ENCODE data around the gene LMNTD2.

LMNTD2 gene

GRCh38 chr11:537622-538430, 22.7 kb downstream of the LMNTD2 start:
- 51 to 64% methylated on average over 13 to 19 of the region's 19 CpGs for WGBS, 2 experiments (ENCODE audit: insufficient coverage in 2 of 2)
- peak overlapping the region; percentile 66 for H3K4me3 ChIP-seq (ENCODE audit: extremely low read depth, insufficient read depth, low read length, poor library complexity, severe bottlenecking)
- H3K27ac ChIP-seq (ENCODE audit: low read depth, low read length, severe bottlenecking): no peak overlapping the region
- H3K4me1 ChIP-seq (ENCODE audit: control insufficient read depth, insufficient read depth, low read length, poor library complexity, severe bottlenecking): peaks cover 8% of the 10 kb centered on the region
- H3K9me3 ChIP-seq (ENCODE audit: control insufficient read depth, low read length): no peaks in the 10 kb centered on the region
- peaks cover 16% of the 10 kb centered on the region for H3K36me3 ChIP-seq (ENCODE audit: control insufficient read depth, insufficient read depth, low read length)

- H3K36me3 ChIP-seq (ENCODE audit: control insufficient read depth, insufficient read depth, low read length): peaks cover 23% of the 10 kb centered on the region
- H3K9me3 ChIP-seq (ENCODE audit: control insufficient read depth, low read length): no peaks in the 10 kb centered on the region
- no peak within 1 kb of the TSS for H3K27ac ChIP-seq (ENCODE audit: low read depth, low read length, severe bottlenecking)
- H3K4me1 ChIP-seq (ENCODE audit: control insufficient read depth, insufficient read depth, low read length, poor library complexity, severe bottlenecking): peaks cover 8% of the 10 kb centered on the region
- WGBS, 2 experiments (ENCODE audit: insufficient coverage in 2 of 2): 7 to 10% methylated on average over 80 to 86 of the region's 93 CpGs
- peak within 1 kb of the TSS; percentile 66 for H3K4me3 ChIP-seq (ENCODE audit: extremely low read depth, insufficient read depth, low read length, poor library complexity, severe bottlenecking)
Measured at GRCh38 chr11:536841-537621, 23.5 kb downstream of the LMNTD2 start, which contains the start of gene LRRC56. Gene LRRC56 (plus strand): TSS chr11:537527. CDS start chr11:540685, 3,158 bp downstream.

DNA sequence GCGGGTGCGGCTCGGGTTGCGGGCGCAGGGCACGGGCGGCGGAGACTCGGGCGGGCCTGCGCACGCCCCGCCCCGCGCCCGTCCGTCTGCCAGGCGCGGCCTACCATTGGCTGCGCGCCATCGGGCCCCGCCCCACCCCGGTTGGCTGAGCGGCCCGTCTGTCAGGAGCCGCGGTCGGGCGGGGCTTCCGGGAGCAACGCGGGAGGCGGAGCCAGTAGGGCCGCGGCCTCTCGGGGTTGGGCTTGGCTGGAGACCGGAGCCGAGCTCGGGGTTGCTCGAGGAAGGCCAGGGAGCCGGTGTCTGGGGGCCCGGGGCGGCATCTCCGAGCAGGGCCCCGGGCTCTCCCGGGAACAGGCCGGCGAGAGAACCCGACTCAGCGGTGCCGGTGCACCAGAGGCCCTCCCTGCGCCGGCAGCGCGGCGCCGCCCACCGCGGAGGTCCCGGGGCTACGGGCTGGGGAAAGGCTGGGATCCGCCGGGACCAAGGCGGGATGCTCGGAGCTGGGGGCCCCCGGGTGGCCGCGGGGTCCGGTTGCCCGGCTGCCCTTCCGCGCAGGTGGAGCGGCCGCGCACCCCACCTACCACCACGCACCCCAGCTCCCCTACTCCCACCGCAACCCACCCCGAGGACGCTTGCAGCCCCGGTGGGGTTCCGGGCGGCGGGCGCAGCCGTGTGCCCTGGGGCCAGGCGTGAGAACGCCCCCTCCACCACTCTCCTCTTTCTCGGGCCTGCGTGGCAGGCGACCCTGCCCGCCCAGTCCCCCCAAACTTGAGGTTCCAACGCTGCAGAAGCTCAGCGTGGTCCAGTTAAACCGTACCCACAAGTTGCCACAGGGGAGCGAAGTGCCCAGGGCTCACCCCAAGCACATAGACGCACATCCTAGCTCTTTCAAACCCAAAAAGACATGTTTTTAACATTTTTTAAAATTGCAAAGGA, 24.8 kb downstream of the LMNTD2 start, which contains the start of gene HRAS:
Gene HRAS, minus strand, starts transcription at position 58 of the 936 bp plus-strand sequence.
- H3K4me3 ChIP-seq (ENCODE audit: extremely low read depth, insufficient read depth, low read length, poor library complexity, severe bottlenecking): peak within 1 kb of the TSS; percentile 80
- peaks cover 35% of the 10 kb centered on the region for H3K36me3 ChIP-seq (ENCODE audit: control insufficient read depth, insufficient read depth, low read length)
- 3 to 4% methylated on average over 59 to 97 of the region's 97 CpGs for WGBS, 2 experiments (ENCODE audit: insufficient coverage in 2 of 2)
- H3K4me1 ChIP-seq (ENCODE audit: control insufficient read depth, insufficient read depth, low read length, poor library complexity, severe bottlenecking): peaks cover 8% of the 10 kb centered on the region
- no peaks in the 10 kb centered on the region for H3K9me3 ChIP-seq (ENCODE audit: control insufficient read depth, low read length)
- H3K27ac ChIP-seq (ENCODE audit: low read depth, low read length, severe bottlenecking): no peak within 1 kb of the TSS

DNA sequence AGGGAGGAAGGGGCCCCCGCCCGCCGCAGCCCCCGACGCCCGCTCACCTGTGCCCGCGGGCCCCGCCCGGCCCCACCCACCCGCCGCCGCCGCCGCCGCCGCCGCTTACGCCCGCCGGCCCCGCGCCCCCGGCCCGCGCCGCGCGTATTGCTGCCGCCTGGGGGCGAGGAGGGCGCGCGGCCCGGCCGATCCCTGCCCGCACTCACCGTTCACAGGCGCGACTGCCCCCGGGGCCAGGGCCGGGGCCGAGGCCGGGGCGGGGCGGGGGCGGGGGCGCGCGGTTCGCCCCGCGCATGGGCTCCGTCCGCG, 25.4 kb downstream of the LMNTD2 start:
- H3K27ac ChIP-seq (ENCODE audit: low read depth, low read length, severe bottlenecking): no peak overlapping the region
- H3K9me3 ChIP-seq (ENCODE audit: control insufficient read depth, low read length): no peaks in the 10 kb centered on the region
- H3K36me3 ChIP-seq (ENCODE audit: control insufficient read depth, insufficient read depth, low read length): peaks cover 35% of the 10 kb centered on the region
- WGBS, 2 experiments (ENCODE audit: insufficient coverage in 2 of 2): 0% methylated on average over 8 to 32 of the region's 56 CpGs
- H3K4me3 ChIP-seq (ENCODE audit: extremely low read depth, insufficient read depth, low read length, poor library complexity, severe bottlenecking): peak overlapping the region; percentile 80
- H3K4me1 ChIP-seq (ENCODE audit: control insufficient read depth, insufficient read depth, low read length, poor library complexity, severe bottlenecking): peaks cover 8% of the 10 kb centered on the region

DNA sequence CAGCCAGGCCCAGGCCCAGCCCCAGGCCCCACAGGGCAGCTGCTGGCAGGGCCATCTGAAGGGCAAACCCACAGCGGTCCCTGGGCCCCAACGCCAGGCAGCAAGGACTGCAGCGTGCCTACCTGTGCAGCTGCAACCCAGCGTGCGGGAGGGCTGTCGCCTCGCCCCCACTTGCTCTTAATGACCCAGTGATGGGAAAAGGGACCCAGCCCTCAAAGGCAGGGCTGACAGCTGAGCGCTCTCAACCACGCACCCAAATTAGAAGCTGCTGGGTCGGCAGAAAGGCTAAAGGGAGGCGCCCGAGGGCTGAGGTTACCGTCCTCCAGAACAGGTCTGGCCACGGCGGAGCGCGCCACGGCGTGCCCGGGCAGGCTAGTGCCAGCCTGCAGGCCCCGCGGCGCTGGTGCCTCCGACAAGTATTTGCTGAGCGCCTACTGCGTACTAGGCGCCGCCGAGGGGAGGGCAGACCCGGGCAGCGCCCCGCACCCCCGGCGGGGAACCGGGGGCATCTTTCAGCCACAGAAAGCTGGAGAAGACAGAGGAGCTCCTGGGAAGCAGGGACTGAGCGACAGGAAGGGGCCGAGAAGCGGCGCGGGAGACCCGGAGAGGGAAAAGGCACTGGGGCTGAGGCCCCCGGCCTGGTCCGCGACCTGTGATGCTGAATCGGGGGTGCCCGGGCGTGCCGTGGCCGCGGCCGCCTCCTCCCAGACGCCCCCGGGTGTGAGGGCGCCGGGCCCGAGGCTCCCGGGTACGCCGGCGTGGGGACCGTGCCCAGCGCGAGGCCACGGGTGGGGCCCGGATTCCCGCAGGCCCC, 25.9 kb downstream of the LMNTD2 start:
- Histone ChIP-seq H3K4me3 (ENCODE audit: extremely low read depth, insufficient read depth, low read length, poor library complexity, severe bottlenecking) (peak overlapping the region; percentile 80), H3K9me3 (ENCODE audit: control insufficient read depth, low read length) (no peaks in the 10 kb centered on the region), H3K4me1 (ENCODE audit: control insufficient read depth, insufficient read depth, low read length, poor library complexity, severe bottlenecking) (peaks cover 8% of the 10 kb centered on the region), H3K27ac (ENCODE audit: low read depth, low read length, severe bottlenecking) (no peak overlapping the region), H3K36me3 (ENCODE audit: control insufficient read depth, insufficient read depth, low read length) (peaks cover 35% of the 10 kb centered on the region)
- 10 to 18% methylated on average over 50 to 62 of the region's 66 CpGs for WGBS, 2 experiments (ENCODE audit: insufficient coverage in 2 of 2)

GRCh38 chr11:533586-534395, 26.7 kb downstream of the LMNTD2 start:
- Histone ChIP-seq H3K4me1 (ENCODE audit: control insufficient read depth, insufficient read depth, low read length, poor library complexity, severe bottlenecking) (peaks cover 8% of the 10 kb centered on the region), H3K27ac (ENCODE audit: low read depth, low read length, severe bottlenecking) (no peak overlapping the region), H3K4me3 (ENCODE audit: extremely low read depth, insufficient read depth, low read length, poor library complexity, severe bottlenecking) (peak overlapping the region; percentile 80), H3K36me3 (ENCODE audit: control insufficient read depth, insufficient read depth, low read length) (peaks cover 35% of the 10 kb centered on the region), H3K9me3 (ENCODE audit: control insufficient read depth, low read length) (no peaks in the 10 kb centered on the region)
- WGBS, 2 experiments (ENCODE audit: insufficient coverage in 2 of 2): 97 to 99% methylated on average over 36 to 37 of the region's 37 CpGs

DNA sequence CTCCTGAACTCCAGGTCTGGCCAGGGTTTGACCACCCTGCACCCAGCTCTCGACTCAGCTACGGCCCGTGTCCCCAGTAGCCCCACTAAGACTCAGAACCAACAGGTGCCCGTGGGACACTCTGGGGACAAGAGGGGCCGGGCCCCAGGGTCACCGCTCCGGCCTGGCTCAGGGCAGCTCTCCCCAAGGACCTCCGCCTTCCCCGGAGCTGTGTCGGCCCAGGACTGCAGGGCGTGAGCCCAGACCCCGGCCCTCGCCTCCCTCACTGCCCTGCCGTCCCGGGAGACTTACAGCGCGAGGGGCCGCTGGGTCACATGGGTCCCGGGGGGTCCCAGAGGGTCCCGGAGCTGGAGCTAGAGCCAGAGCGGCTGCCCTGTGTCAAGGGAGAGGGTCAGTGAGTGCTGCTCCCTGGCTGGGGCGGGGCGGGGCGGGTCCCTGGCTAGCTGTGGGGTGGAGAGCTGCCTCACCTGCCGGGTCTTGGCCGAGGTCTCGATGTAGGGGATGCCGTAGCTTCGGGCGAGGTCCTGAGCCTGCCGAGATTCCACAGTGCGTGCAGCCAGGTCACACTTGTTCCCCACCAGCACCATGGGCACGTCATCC, 27.5 kb downstream of the LMNTD2 start:
- H3K4me3 ChIP-seq (ENCODE audit: extremely low read depth, insufficient read depth, low read length, poor library complexity, severe bottlenecking): no peak overlapping the region
- H3K4me1 ChIP-seq (ENCODE audit: control insufficient read depth, insufficient read depth, low read length, poor library complexity, severe bottlenecking): peaks cover 8% of the 10 kb centered on the region
- WGBS, 2 experiments (ENCODE audit: insufficient coverage in 2 of 2): 95 to 96% methylated on average over 25 to 33 of the region's 33 CpGs
- no peaks in the 10 kb centered on the region for H3K9me3 ChIP-seq (ENCODE audit: control insufficient read depth, low read length)
- H3K27ac ChIP-seq (ENCODE audit: low read depth, low read length, severe bottlenecking): no peak overlapping the region
- peaks cover 35% of the 10 kb centered on the region for H3K36me3 ChIP-seq (ENCODE audit: control insufficient read depth, insufficient read depth, low read length)

DNA sequence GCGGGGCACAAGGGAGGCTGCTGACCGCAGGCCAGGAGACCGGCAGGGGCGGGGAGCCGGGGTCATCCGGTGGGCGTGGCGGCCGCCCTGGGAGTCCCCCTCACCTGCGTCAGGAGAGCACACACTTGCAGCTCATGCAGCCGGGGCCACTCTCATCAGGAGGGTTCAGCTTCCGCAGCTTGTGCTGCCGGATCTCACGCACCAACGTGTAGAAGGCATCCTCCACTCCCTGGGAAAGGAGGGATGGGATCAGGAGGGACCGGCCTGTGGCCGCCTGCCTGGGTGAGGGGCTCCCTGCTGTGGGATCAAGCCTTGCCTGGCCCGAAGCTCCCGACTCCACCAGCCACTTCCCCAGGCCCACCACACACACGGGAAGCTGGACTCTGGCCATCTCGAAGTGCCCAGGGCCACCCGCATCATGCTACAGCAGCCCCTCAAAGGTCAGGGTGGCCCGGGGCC, 28.0 kb downstream of the LMNTD2 start:
- no peak overlapping the region for H3K4me3 ChIP-seq (ENCODE audit: extremely low read depth, insufficient read depth, low read length, poor library complexity, severe bottlenecking)
- no peaks in the 10 kb centered on the region for H3K9me3 ChIP-seq (ENCODE audit: control insufficient read depth, low read length)
- 96% methylated on average over 14 to 20 of the region's 23 CpGs for WGBS, 2 experiments (ENCODE audit: insufficient coverage in 2 of 2)
- H3K36me3 ChIP-seq (ENCODE audit: control insufficient read depth, insufficient read depth, low read length): peaks cover 35% of the 10 kb centered on the region
- H3K4me1 ChIP-seq (ENCODE audit: control insufficient read depth, insufficient read depth, low read length, poor library complexity, severe bottlenecking): peaks cover 4% of the 10 kb centered on the region
- H3K27ac ChIP-seq (ENCODE audit: low read depth, low read length, severe bottlenecking): no peak overlapping the region

GRCh38 chr11:531919-532526, 28.5 kb downstream of the LMNTD2 start:
- Histone ChIP-seq H3K27ac (ENCODE audit: low read depth, low read length, severe bottlenecking) (no peak overlapping the region), H3K36me3 (ENCODE audit: control insufficient read depth, insufficient read depth, low read length) (peaks cover 35% of the 10 kb centered on the region), H3K4me1 (ENCODE audit: control insufficient read depth, insufficient read depth, low read length, poor library complexity, severe bottlenecking) (peaks cover 3% of the 10 kb centered on the region), H3K9me3 (ENCODE audit: control insufficient read depth, low read length) (no peaks in the 10 kb centered on the region), H3K4me3 (ENCODE audit: extremely low read depth, insufficient read depth, low read length, poor library complexity, severe bottlenecking) (no peak overlapping the region)
- 93 to 95% methylated on average over 10 to 16 of the region's 18 CpGs for WGBS, 2 experiments (ENCODE audit: insufficient coverage in 2 of 2)
